Measurements from ENCODE around the gene KIAA1671. TPM values are rescaled to one million over a fixed set of nuclear protein-coding genes. Genes with fewer than 3 reads are reported as not detected.

The KIAA1671 gene
- total RNA-seq, 1 donor from 2014 or later = 14.5 TPM

DNA sequence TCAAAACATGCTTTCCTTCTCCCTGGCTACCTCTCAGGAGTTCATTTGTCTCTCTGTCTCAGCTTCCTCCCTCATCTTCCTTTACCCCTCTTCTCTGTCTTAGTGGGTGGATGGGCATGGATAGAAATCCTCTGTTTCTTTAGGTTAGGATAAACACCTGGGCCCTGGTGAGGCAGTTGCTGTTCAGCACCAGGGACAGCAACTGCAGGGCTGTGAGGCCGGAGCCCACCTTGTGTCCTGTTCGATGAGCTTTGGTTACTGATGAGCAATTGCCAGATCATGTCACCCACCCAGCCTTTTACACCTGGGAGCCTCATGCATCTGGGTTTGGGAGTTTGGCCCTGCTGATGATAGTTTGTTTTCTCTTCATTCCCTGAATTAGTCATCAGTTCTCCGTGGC lies 241.0 kb downstream of the KIAA1671 start:
- TF ChIP-seq, protein P1, sequence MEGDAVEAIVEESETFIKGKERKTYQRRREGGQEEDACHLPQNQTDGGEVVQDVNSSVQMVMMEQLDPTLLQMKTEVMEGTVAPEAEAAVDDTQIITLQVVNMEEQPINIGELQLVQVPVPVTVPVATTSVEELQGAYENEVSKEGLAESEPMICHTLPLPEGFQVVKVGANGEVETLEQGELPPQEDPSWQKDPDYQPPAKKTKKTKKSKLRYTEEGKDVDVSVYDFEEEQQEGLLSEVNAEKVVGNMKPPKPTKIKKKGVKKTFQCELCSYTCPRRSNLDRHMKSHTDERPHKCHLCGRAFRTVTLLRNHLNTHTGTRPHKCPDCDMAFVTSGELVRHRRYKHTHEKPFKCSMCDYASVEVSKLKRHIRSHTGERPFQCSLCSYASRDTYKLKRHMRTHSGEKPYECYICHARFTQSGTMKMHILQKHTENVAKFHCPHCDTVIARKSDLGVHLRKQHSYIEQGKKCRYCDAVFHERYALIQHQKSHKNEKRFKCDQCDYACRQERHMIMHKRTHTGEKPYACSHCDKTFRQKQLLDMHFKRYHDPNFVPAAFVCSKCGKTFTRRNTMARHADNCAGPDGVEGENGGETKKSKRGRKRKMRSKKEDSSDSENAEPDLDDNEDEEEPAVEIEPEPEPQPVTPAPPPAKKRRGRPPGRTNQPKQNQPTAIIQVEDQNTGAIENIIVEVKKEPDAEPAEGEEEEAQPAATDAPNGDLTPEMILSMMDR (conservative IDR thresholded peaks at IDR 0.05) = no peak
- DNase-seq (ENCODE audit: low read depth, low spot score) = peak; percentile 7
- H3K27ac Mint-ChIP-seq (ENCODE audit: unreplicated experiment) = no peak overlapping the region
- H3K4me3 Mint-ChIP-seq = no peak overlapping the region
- no peaks in the 10 kb centered on the region for H3K9me3 Mint-ChIP-seq
- peaks cover 8% of the 10 kb centered on the region for H3K4me1 Mint-ChIP-seq
- H3K27me3 Mint-ChIP-seq (ENCODE audit: low read depth) = no peaks in the 10 kb centered on the region
- peaks cover 7% of the 10 kb centered on the region for H3K36me3 Mint-ChIP-seq (ENCODE audit: low read depth)

DNA sequence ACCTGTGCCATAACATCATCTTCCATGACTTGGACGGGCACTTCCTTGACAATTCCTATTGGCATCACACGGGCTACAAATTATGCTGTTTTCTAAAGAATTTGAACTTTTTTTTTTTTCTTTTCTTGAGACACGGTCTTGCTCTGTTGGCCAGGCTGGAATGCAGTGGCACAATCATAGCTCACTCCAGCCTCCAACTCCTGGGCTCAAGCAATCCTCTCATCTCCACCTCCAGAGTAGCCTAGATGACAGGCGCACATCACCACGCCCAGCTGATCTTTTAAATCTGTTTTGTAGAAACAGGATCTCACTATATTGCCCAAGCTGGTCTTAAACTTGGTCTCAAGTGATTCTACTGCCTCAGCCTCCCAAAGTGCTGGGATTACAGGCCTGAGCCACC lies 243.8 kb downstream of the KIAA1671 start:
- H3K27me3 Mint-ChIP-seq (ENCODE audit: low read depth) = no peaks in the 10 kb centered on the region
- no peak for DNase-seq (ENCODE audit: low read depth, low spot score)
- TF ChIP-seq, protein P1 (conservative IDR thresholded peaks at IDR 0.05) = no peak
- peaks cover 14% of the 10 kb centered on the region for H3K4me1 Mint-ChIP-seq
- H3K4me3 Mint-ChIP-seq = no peak overlapping the region
- peaks cover 2% of the 10 kb centered on the region for H3K36me3 Mint-ChIP-seq (ENCODE audit: low read depth)
- no peak overlapping the region for H3K27ac Mint-ChIP-seq (ENCODE audit: unreplicated experiment)
- no peaks in the 10 kb centered on the region for H3K9me3 Mint-ChIP-seq

DNA sequence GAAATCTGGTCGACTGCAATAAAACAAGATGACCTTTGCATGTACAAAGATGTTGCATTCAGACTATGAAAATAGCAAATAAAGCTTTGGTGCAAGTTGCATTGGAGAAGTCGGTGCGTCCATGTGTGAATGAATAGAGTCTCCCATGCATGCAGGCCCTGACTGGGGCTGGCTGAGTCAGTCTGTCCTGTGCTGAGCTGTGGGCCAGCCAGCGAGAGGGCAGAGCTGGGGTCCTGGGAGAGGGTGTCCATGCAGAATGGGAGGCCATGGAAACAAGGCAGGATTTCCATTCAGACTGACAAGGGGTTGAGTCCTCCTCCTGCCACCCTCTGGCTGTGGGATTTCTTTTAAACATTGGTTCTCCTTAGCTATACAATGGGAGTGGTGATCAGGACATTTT lies 244.8 kb downstream of the KIAA1671 start:
- no peak overlapping the region for H3K4me3 Mint-ChIP-seq
- no peaks in the 10 kb centered on the region for H3K27me3 Mint-ChIP-seq (ENCODE audit: low read depth)
- no peaks in the 10 kb centered on the region for H3K9me3 Mint-ChIP-seq

DNA sequence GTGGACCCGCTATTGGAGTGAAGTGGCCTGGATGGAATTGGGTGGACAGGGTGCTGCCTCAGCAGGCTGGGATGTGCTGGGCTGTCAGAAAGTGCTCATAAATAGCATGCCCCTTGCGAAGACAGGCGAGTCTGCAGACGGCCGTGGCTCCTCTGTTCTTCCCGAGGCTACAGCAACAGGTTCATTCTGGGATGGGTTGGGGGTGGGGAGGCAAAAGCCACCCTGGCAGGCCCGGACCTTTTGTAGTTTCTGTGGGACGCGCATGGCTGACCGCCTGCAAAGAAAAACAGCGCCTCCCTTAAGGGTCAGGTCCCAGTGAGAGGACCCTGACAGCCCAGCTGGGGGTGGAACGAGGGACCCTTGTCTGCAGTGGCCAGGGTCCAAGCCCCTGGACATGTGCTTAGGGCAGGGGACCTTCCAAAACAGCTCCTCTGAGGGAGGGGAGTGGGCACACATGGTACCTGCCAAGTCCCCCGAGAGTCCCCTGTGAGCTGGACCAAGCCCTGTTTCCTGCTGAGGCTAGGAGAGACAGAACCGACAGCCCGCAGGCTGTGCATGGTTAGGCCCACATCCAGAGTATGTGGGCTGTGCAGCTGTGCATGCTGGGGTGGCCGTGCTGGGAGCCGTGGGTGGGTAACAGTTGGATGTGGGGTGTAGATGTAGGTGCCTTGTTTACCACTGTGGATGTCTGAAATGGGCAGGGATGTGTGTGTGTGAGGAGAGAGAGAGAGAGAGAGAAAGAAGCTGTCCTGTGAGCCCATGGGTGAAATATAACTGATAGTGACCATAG lies 247.4 kb downstream of the KIAA1671 start, which contains the start of gene CRYBB3:
Gene CRYBB3 (plus strand): TSS at position 128 of the 790 bp plus-strand sequence. CDS start 1,539 bp downstream, outside the sequence.
- Mint-ChIP-seq H3K4me3 (no peak within 1 kb of the TSS), H3K27me3 (ENCODE audit: low read depth) (no peaks in the 10 kb centered on the region), H3K4me1 (peaks cover 18% of the 10 kb centered on the region), H3K27ac (ENCODE audit: unreplicated experiment) (peak within 1 kb of the TSS; percentile 17), H3K9me3 (no peaks in the 10 kb centered on the region), H3K36me3 (ENCODE audit: low read depth) (no peaks in the 10 kb centered on the region)
- TF ChIP-seq, protein P1 (conservative IDR thresholded peaks at IDR 0.05) = no peak
- DNase-seq (ENCODE audit: low read depth, low spot score) = no peak

More for the DNA sequence above, 244.8 kb downstream of the KIAA1671 start:
- H3K36me3 Mint-ChIP-seq (ENCODE audit: low read depth) = no peaks in the 10 kb centered on the region
- no peak for DNase-seq (ENCODE audit: low read depth, low spot score)
- peak overlapping the region; percentile 60 for H3K27ac Mint-ChIP-seq (ENCODE audit: unreplicated experiment)
- TF ChIP-seq, protein P1 (conservative IDR thresholded peaks at IDR 0.05) = no peak
- H3K4me1 Mint-ChIP-seq = peaks cover 17% of the 10 kb centered on the region

DNA sequence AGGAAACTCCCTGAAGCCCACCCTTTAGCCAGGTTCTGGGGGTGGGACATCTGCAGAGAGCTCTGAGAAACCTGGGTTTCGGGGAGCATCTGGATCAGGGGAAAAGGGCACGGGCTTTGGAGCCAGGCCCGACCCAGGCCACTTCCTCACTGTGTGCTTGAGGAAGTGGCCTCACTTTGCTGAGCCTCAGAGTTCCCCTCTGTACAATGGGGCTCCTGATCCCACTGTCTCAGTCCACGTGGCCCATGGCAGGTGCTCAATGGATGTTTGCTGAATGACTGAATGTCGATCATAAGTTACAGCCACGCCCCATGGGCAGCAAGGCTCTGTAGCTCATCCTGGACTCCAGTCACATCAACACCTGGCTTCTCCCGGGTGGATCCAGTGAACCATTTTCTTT lies 248.5 kb downstream of the KIAA1671 start:
- Mint-ChIP-seq H3K27me3 (ENCODE audit: low read depth) (no peaks in the 10 kb centered on the region), H3K4me1 (peaks cover 18% of the 10 kb centered on the region)
- DNase-seq (ENCODE audit: low read depth, low spot score) = no peak

More for the DNA sequence above, 248.5 kb downstream of the KIAA1671 start:
- no peaks in the 10 kb centered on the region for H3K9me3 Mint-ChIP-seq
- TF ChIP-seq, protein P1 (conservative IDR thresholded peaks at IDR 0.05) = no peak
- no peak overlapping the region for H3K4me3 Mint-ChIP-seq
- H3K27ac Mint-ChIP-seq (ENCODE audit: unreplicated experiment) = no peak overlapping the region
- no peaks in the 10 kb centered on the region for H3K36me3 Mint-ChIP-seq (ENCODE audit: low read depth)

Data from neural crest cell (in vitro differentiated cells).